Right lobe of liver (tissue), 6 donors: Measurements from ENCODE around the gene ERC1. TPM values are rescaled to one million over a fixed set of nuclear protein-coding genes. Genes with fewer than 3 reads are reported as not detected.

ENCODE experiments used
- ATAC-seq, 4 donors: fragments of 200-7000 bp; cut with Tn5 transposase; one replicate each; pipeline ENCODE4 v1.9.1; 2020; ENCODE audit warnings: mild to moderate bottlenecking in 4 of 4, moderate library complexity in 4 of 4
- DNase-seq, 3 donors: peaks; one replicate each; pipeline ENCODE4 v3.0.0-alpha.2; 2020
- H3K27ac ChIP-seq, 3 donors: fragments of 200-600 bp; one replicate each; pipeline ENCODE4 v1.8.0; 2022
- H3K27me3 ChIP-seq, 2 donors: fragments of 200-600 bp; one replicate each; pipeline ENCODE4 v1.8.0; 2022
- H3K36me3 ChIP-seq, 4 donors: fragments of 200-600 bp; sonication (generic) in 1 of 4; one replicate each; pipeline versions ENCODE4 v1.5.1 to v1.8.0; 2017 to 2022; ENCODE audit warnings: control low read depth in 1 of 4
- H3K4me1 ChIP-seq, 4 donors: fragments of 200-600 bp; sonication (generic) in 1 of 4; one replicate each; pipeline versions ENCODE4 v1.5.1 to v1.8.0; 2017 to 2022; ENCODE audit warnings: control low read depth in 1 of 4
- H3K4me3 ChIP-seq, 3 donors: fragments of 200-600 bp; one replicate each; pipeline ENCODE4 v1.8.0; 2022
- H3K9me3 ChIP-seq, 4 donors: fragments of 200-600 bp; sonication (generic) in 1 of 4; one replicate each; pipeline versions ENCODE4 v1.5.1 to v1.8.0; 2017 to 2022; ENCODE audit warnings: control low read depth in 1 of 4
- POLR2A ChIP-seq: fragments of 450-650 bp; IDR thresholded peaks from one replicate; pipeline ENCODE4 v1.6.1; 2017; ENCODE audit warnings: antibody characterized with exemption, mild to moderate bottlenecking
- WGBS: methylation state at CpG from one replicate; pipeline ENCODE4 v1.1.6; 2018; ENCODE audit warnings: low coverage, low lambda C conversion rate; ENCODE audit not compliant: insufficient coverage; ENCODE audit errors: missing lambda C conversion rate; 5-methylcytosine and 5-hydroxymethylcytosine counted together
- intact Hi-C, 2 donors: fragments of 100-400 bp; cut with DNase I; formaldehyde crosslinking; loops; one replicate each; pipeline versions ENCODE4 v1.11.2 to v1.14.1; 2022
- total RNA-seq, 6 experiments: library from RNA; depleted of rRNA in 2 of 6; stranded (reverse); fragments of >200 nt in 2 of 6; fragmentation: NEBNext Ultra II Directional in 3 of 6; extraction: Animal tissue kit (Norgen Biotek cat#: 25700) in 3 of 6; gene quantifications; one replicate each; pipeline versions ENCODE4 v1.1.0 to v1.2.4, GENCODE V29; 2016 to 2023
- TF ChIP-seq, protein P1 (sequence below), 4 donors: fragments of 200-600 bp in 3 of 4; fragments of 450-650 bp in 1 of 4; IDR thresholded peaks; one replicate each; pipeline versions ENCODE4 v1.5.1 to v1.8.0; 2016 to 2022; ENCODE audit warnings: antibody characterized with exemption in 4 of 4, mild to moderate bottlenecking in 2 of 4
- donor health status: DM: no; HTN: yes; CAD: no.
- donor health status: DM: no; HTN: no; CAD: no.
- donor health status: DM: no; HTN: no; CAD: no.
- donor health status: DM: no; HTN: yes; CAD: no.
- donor health status: DM: no; HTN: yes; CAD: no.

Gene ERC1
- total RNA-seq, 6 experiments from 2014 or later = 24.8 to 30.8 (median 28.6) TPM

DNA sequence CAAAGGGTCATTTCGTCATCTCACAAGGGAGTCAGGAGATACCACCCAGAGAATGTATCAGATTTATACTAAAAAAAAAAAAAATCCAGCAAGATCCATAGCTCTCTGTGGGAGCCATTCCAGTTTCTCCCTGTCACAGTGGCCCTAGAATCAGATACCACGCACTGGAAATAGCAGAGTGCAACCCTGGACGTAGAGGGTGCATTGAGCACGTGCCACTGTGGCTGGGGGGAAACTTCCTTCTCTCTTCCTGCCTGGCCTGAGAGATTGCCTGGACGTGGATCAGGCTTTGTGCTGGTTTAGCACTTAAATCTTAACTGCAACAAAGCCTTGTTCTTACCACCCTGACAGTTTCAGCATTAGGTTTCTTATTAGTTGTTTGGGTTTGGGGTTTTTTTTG, 479.0 kb downstream of the ERC1 start:
- no peaks in the 10 kb centered on the region for H3K36me3 ChIP-seq
- ATAC-seq = peak; percentile 50 to 83 (median 70)
- 82% methylated on average over 3 of the region's 5 CpGs for WGBS

GRCh38 chr12:1471224-1471623, 480.2 kb downstream of the ERC1 start:
- ATAC-seq = no peak
- 90% methylated on average over 6 of the region's 6 CpGs for WGBS
- intact Hi-C loops = no loop called here
- Histone ChIP-seq H3K9me3 (no peaks in the 10 kb centered on the region), H3K36me3 (no peaks in the 10 kb centered on the region), H3K27ac (no peak overlapping the region), H3K4me3 (no peak overlapping the region), H3K27me3 (no peaks in the 10 kb centered on the region), H3K4me1 (no peaks in the 10 kb centered on the region)
- no peak for DNase-seq
- TF ChIP-seq, protein P1, sequence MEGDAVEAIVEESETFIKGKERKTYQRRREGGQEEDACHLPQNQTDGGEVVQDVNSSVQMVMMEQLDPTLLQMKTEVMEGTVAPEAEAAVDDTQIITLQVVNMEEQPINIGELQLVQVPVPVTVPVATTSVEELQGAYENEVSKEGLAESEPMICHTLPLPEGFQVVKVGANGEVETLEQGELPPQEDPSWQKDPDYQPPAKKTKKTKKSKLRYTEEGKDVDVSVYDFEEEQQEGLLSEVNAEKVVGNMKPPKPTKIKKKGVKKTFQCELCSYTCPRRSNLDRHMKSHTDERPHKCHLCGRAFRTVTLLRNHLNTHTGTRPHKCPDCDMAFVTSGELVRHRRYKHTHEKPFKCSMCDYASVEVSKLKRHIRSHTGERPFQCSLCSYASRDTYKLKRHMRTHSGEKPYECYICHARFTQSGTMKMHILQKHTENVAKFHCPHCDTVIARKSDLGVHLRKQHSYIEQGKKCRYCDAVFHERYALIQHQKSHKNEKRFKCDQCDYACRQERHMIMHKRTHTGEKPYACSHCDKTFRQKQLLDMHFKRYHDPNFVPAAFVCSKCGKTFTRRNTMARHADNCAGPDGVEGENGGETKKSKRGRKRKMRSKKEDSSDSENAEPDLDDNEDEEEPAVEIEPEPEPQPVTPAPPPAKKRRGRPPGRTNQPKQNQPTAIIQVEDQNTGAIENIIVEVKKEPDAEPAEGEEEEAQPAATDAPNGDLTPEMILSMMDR (IDR thresholded peaks at IDR 0.05) = no peak
- no peak for TF ChIP-seq POLR2A

More for the DNA sequence above, 479.0 kb downstream of the ERC1 start:
- intact Hi-C loops = no loop called here
- H3K27ac ChIP-seq = no peak overlapping the region
- no peak overlapping the region for H3K4me3 ChIP-seq
- TF ChIP-seq, protein P1 (IDR thresholded peaks at IDR 0.05) = no peak
- no peak for TF ChIP-seq POLR2A
- H3K27me3 ChIP-seq = no peaks in the 10 kb centered on the region
- no peaks in the 10 kb centered on the region for H3K4me1 ChIP-seq
- no peak for DNase-seq
- H3K9me3 ChIP-seq = no peaks in the 10 kb centered on the region

DNA sequence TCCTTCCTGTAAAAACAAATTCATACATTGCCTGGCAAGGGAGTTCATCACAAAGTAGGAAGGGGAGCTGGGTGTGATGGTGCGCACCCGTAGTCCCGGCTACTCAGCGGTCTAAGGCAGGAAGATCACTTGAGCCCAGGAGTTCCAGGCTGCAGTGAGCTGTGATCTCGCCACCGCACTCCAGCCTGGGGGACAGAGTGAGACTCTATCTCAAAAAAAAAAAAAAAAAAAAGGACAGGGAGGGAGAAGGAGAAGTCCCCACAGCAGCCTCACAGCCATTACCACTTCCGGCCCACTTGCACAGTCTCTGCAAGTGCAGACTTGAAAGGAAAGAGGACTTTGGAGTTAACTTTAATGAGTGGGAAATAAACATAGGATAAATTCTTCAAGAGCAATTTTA, 482.4 kb downstream of the ERC1 start:
- H3K4me3 ChIP-seq = no peak overlapping the region
- H3K9me3 ChIP-seq = no peaks in the 10 kb centered on the region
- H3K36me3 ChIP-seq = no peaks in the 10 kb centered on the region
- no peaks in the 10 kb centered on the region for H3K27me3 ChIP-seq
- 76% methylated on average over 7 of the region's 7 CpGs for WGBS
- H3K4me1 ChIP-seq = no peaks in the 10 kb centered on the region
- peak in 1 of 4 donors; percentile 15 for ATAC-seq
- H3K27ac ChIP-seq = no peak overlapping the region
- TF ChIP-seq, protein P1 (IDR thresholded peaks at IDR 0.05) = no peak
- TF ChIP-seq POLR2A = no peak
- intact Hi-C loops = no loop called here
- DNase-seq = no peak

- Histone ChIP-seq H3K36me3 (no peaks in the 10 kb centered on the region), H3K4me3 (no peak overlapping the region), H3K27me3 (no peaks in the 10 kb centered on the region), H3K9me3 (no peaks in the 10 kb centered on the region), H3K4me1 (no peaks in the 10 kb centered on the region), H3K27ac (no peak overlapping the region)
- no peak for TF ChIP-seq POLR2A
- TF ChIP-seq, protein P1 (IDR thresholded peaks at IDR 0.05) = no peak
- intact Hi-C loops = no loop called here
- ATAC-seq (no peak), DNase-seq (no peak)
- WGBS = 33% methylated on average over 5 of the region's 5 CpGs
These were observed 483.1 kb downstream of the ERC1 start for GRCh38 chr12:1474041-1474573.
